HG03139 (cell line): ENCODE results near the gene CSNK1G2.

Source experiments
- ATAC-seq: cut with Tn5 transposase; IDR thresholded peaks from one replicate; pipeline ENCODE4 v1.9.1; 2021; ENCODE audit not compliant: unreplicated experiment

CSNK1G2 gene

DNA sequence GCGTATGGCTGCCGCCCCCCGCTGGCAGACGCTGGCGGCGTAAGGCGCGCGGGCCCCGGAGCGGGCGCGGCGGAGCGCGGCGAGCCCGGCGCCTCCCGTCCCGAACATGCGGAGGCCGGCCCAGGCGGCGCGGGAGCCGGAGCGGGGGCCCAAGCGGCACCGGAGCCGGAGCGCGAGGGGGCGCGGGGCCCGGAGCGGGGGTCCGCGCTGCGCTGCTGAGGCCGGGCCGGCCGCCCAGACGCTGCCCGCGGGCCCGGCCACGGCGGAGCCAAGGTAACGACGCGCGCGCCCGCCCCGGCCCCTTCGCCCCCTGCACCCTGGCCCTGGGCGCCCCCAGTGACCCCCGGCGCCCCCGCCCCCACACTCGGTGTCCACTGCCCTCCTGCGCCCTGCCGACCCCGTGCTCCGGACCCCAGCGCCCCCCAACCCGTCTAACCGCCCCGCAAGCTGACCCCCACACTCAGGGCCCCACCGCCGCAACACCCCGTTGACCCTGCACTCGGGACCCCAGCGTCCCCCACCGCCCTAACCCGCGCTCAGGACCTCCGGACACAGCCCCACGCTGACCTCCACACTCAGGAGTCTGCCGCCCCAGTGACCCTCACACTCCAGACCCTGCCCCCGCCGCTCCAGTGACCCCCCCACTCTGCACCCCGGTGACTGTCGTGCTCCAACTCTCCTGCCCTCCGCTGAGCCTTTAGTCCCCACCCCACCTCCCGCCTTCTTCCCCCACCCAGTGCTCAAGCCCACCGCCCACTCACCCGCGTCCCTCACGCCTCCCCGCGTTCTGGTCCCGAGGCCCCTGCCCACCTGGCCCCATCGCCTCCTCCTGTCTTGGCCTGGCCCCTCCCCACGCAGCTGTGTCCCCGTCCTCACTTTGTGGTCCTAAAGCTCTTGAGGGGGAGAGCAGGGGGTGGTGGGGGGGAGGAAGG, at the start of gene CSNK1G2:
TSS of gene CSNK1G2 (plus strand) at position 27 of the 932 bp plus-strand sequence. CDS start 28,601 bp downstream, outside the sequence.
- ATAC-seq, result no peak

DNA sequence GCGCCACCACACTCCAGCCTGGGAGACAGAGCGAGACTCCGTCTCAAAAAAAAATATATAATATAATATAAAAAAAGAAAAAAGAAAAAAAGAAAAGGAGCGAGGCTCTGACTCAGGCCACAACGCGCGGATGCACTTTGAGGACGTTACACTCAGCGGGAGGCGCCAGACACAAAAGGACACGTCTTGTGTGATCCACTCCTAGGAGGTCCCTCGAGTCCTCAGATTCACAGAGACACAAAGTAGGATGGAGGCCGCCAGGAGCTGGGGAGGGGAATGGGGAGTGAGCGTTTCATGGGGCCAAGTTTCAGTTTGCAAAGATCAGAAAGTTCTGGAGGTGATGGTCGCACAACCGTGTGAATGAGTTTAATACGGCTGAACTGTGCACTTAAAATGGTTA, 47.2 kb upstream of the CSNK1G2 start:
- ATAC-seq, result no peak

DNA sequence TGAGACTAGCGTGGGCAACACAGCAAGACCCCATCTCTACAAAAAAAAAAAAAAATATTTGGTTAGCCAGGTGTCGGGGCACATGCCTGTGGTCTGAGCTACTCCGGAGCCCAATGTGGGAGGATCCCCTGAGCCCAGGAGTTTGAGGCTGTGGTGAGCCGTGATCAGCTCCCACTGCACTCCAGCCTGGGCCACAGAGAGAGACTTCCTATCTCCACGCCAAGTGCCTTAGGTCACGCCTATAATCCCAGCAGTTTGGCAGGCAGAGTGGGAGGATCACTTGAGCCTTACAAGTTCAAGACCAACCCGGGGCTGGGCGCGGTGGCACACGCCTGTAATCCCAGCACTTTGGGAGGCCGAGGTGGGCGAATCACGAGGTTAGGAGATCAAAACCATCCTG, 44.5 kb upstream of the CSNK1G2 start:
- no peak for ATAC-seq

DNA sequence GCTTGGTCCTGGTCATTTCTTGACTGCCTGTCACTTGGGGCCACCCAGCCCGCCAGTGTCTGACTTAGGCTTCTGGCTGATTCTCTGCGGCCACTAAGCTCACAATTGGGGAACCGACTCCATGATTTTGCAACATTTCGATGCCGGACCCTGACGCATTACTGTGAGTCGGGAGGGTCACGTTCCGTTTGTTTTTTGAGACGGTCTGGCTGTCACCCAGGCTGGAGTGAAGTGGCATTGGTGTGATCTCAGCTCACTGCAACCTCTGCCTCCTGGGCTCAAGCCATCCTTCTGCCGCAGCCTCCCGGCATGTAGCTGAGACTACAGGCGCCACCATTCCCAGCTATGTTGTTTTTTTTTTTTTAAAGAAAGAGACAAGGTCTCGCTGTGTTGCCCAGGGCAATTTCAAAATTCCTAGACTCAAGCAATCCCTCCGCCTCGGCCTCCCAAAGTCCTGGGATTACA, 39.0 kb upstream of the CSNK1G2 start:
- ATAC-seq, result no peak

DNA sequence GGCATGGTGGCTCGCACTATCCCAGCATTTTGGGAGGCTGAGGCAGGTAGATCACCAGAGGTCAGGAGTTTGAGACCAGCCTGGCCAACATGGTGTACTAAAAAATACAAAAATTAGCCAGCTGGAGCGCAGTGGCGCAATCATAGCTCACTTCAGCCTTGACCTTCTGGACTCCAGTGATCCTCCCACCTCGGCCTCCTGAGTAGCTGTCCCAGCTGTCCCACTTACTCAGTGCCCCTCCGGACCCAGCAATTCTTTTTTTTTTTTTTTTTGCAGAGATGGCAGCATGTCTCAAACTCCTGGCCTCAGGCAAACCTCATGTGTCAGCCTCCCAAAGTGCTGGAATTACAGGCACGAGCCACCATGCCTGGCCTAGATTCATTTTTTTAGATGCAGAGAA, 38.0 kb upstream of the CSNK1G2 start:
- no peak for ATAC-seq

DNA sequence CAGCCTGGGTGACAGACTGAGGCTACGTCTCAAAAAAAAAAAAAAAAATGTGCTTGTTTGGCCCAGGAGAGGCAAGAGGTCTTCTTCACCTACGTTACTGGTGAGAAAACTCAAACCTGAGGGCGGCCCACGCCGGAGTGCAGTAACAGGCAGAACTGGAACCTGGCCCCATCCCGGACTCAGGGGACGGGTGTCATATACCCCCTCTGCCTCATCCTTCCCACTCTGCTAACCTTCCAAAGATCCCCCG, 36.2 kb upstream of the CSNK1G2 start:
- ATAC-seq, result peak; percentile 6

DNA sequence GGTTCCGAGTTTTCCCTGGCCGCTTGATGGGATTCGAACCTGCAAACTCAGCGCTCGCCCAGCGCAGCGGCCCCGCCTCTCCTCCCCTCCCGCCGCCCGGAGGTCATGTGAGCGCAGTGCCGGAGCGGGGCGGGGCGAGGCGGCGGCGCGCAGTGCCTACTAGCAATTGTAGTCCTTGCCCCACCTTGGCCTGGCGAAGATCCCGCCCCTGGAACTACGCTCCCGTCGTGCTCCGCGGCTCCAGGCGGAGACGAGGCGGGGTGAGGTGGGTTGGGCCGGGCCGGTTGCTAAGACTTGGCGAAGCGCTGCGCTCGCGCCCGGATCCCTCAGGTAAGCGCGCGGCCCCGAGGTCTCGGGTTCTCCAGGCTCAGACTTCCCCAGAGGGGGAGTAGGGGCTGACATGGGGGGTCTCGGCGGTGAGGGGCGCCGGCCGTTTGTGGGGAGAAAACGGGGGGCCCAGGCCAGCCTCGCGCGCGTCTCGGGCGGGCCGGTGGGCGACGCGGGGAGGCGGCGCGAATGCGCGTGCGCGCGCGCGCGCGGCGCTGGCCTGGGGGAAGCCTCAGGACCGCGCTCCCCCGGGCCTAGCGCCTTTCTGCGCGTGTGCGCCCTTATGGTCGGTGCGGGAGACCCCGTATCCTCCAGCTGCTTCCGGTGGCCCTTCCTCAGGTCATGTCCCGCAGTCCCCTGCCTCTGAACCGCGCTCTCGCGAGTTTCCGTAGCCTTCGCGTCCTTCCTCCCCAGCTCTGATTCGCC, 35.7 kb upstream of the CSNK1G2 start, which contains the start of the genes ADAT3 and SCAMP4:
TSS of gene ADAT3 (plus strand) at position 290 of the 753 bp plus-strand sequence. CDS start 6,649 bp downstream, outside the sequence.
TSS of gene SCAMP4 (plus strand) at position 290 of the 753 bp plus-strand sequence. CDS start 9,621 bp downstream, outside the sequence.
- peak; percentile 81 for ATAC-seq

DNA sequence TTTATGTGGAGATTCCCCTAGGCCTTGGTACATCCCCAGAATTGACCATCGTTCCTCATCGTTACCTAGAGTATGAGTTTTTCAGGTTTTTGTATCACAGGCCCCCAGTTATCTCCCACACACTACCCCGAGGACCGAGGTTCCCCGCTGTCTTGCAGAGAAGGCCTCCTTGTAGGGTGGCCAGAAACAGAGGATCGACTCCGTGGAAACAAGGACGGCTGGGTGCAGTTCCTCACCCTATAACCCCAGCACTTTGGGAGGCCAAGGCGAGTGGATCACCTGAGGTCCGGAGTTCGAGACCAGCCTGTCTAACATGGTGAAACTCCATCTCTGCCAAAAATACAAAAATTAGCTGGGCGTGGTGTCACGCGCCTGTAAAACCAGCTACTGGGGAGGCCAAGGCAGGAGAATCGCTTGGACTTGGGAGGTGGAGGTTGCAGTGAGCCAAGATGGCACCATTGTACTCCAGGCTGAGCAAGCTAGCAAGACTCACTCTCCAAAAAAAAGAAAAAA, 35.1 kb upstream of the CSNK1G2 start:
- ATAC-seq, result no peak

DNA sequence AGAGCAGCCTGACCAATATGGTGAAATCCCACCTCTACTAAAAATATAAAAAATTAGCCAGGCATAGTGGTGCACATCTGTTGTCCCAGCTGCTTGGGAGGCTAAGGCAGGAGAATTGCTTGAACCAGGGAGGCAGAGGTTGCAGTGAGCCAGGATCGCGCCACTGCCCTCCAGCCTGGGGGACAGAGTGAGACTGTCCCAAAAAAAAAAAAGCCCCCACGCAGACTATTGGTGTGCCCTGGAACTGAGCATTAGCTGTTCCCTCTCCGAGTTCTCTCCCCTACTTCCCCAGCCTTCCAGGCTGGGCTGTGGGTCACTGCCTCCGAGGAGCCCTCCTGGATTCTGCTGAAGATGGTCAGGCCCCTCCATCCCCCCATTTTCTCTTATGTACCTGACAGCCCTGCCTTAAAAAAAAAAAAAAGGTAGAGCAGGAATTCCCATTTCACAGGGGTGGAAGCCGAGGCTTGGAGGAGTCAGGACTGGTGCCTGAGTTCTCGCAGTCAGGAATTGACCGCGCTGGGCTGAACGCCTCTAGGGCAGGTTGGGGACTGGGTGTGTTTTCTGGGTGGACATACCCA, 33.9 kb upstream of the CSNK1G2 start:
- no peak for ATAC-seq

DNA sequence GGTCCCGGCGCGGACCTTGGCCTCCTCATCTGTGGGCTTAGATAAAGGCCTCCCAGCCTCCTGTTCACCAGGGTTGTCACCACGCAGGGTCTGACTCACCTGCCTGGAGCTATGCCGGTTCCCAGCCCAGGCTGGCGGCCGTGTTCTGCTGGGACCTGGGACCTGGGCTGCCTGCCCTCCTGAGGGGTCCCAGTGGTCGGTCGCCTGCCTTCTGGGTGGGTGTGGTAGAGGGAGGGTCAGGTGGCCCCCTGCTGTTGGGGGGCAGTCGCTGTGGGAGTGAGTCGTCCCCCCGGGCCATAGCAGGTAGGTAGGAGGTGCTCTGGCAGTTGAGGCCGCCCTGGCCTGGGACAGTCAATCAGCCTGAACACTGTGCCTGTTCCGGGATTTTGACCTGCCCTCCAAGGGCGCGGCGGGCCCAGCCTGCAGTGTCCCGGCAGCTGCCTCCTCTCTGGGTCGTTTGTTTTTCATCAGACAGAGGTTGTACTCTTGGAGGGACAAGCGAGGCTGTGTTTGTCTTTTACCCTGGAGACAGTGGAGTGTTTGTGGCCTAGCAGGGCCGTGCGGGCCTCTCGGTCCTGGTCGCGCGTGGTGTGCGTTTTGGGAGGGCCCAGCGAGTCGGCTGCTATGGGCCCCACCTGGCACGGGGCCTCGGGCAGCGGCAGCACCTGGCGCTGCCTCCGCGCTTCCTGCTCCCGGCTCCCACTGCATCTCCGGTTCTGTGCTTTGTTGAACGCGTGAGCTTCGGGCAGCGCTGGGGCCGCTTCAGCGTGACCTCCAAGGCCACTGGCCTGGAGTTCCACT, 33.2 kb upstream of the CSNK1G2 start:
- ATAC-seq, result no peak

DNA sequence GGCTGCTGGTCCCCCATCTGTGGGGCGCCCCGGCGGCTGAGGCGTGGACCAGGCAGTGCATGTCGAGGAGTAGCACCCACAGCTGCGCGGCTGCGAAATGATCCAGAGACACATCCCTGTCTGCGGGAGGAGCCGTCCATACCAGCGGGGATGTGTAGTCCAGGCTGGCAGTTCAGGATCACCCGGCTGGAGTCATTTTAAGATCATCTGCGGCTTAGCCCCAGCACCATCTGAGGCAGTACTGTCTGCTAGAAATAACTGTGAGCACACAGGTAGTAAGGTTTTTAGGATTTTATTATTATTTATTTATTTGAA, 32.7 kb upstream of the CSNK1G2 start:
- no peak for ATAC-seq

DNA sequence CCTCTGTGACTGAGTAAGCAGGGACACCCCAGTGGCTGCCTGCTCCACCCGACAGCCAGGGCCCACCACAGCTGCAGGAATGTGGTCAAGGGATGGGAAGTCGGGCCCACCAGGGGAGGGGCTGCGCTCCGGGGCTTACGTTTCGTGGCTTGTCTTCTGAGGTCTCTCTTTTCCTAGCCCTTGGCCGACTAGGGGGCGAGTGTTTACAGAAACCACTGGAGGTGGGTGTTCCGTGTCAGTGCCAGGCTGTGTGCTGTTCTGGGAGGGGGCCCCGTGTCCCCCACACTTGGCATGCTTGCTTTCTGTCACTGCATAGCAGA, 31.3 kb upstream of the CSNK1G2 start:
- ATAC-seq, result no peak

DNA sequence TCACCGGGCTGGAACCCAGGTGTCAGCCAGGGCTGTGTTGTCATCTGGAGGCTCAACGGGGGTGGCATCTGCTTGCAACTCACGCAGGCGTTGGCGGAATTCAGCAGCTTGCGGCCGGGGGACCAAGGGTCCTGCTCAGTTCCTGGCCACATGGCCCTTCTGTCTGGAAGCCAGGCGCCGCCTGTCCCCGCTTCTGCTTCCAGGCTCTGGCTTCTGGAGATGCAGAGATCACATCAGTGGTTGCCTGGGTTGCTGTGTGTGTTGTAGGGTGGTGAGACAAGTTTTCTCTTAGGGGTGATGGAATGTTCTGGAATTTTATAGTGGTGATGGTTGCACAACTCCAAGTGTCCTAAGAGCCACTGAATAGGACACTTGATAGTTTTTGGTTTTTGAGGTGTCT, 30.8 kb upstream of the CSNK1G2 start:
- ATAC-seq, result no peak

DNA sequence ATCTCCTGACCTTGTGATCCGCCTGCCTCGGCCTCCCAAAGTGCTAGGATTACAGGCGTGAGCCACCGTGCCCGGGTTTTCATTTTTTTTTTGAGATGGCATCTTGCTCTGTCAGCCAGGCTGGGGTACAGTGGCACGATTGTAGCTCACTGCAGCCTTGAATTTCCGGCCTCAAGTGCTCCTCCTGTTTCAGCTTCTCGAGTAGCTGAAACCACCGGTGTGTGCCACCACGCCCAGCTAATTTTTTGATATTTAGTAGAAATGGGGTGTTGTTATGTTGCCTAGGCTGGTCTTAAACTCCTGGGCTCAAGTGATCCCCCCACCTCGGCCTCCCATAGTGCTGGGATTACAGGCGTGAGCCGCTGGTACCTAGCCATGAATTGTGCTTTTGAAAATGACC, 29.9 kb upstream of the CSNK1G2 start:
- no peak for ATAC-seq

DNA sequence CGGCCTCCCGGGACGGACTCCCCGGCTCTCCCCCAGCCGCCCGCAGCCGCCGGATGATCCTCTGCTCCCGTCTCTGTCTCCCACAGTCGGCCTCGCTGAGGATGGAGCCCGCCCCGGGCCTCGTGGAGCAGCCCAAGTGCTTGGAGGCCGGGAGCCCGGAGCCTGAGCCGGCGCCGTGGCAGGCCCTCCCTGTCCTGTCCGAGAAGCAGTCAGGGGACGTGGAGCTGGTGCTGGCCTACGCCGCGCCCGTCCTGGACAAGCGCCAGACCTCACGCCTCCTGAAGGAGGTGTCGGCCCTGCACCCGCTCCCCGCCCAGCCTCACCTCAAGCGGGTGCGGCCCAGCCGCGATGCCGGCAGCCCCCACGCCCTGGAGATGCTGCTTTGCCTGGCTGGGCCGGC, 29.0 kb upstream of the CSNK1G2 start:
- no peak for ATAC-seq

DNA sequence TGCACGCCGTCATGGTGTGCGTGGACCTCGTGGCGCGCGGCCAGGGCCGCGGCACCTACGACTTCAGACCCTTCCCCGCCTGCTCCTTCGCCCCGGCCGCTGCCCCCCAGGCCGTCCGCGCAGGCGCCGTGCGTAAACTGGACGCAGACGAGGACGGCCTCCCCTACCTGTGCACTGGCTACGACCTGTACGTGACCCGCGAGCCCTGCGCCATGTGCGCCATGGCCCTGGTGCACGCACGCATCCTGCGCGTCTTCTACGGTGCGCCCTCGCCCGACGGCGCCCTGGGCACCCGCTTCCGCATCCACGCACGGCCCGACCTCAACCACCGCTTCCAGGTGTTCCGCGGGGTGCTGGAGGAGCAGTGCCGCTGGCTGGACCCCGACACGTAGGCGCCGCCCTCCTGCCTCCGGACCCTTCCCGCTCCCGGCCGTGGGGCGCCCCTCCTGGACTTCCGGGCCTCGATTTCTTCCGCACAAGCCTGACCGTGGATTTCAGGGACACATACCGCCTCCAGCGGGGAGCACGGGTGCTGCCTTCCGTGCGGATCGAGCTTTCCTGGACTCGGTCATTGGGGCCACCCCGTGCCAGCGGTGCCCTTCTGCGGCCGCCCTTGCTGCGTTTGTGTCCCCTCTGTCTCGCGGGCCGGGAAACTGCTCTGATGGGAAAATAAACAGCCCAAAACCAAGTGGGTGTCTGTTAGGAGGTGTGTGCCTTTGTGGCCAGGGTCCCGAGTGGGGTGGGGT, 28.0 kb upstream of the CSNK1G2 start:
- ATAC-seq, result no peak

DNA sequence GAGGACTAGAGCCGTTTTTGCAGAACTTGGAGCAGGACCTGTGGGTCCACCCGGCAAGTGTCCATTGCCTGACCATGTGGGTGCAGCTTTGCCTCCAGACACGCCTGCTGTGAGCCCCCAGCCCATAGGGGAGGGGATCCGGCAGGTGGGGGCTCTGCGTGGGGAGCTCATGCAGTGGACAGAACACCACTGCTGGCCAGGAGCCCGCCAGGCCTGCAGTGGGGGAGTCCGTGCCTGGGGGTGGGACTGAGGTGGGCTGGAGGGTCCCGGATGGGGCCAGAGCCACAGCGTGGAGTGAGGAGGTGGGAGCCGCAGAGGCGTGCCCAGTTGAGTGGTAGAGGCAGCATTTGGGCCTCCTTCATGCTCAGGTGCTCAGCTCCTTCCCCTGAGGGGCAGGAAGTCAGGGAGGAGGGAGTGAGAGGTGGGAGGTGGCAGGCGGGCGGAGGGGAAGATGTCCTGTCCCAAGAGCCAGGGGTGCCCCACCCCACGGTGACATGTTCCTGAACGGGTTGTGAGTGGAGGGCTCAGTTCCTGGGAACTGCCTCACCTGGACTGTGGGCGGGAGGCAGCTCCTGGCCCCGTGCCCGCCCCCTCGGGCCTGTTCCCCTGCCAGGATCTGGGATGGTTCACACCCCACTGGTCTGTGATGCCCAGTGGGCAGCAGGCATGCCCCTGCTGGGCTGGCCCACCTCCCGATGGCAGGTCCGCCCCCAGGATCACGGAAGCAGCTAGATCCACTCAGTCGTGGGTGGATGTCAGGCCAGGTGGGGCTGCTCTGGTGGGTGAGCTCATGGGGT, 27.0 kb upstream of the CSNK1G2 start:
- ATAC-seq, result no peak

DNA sequence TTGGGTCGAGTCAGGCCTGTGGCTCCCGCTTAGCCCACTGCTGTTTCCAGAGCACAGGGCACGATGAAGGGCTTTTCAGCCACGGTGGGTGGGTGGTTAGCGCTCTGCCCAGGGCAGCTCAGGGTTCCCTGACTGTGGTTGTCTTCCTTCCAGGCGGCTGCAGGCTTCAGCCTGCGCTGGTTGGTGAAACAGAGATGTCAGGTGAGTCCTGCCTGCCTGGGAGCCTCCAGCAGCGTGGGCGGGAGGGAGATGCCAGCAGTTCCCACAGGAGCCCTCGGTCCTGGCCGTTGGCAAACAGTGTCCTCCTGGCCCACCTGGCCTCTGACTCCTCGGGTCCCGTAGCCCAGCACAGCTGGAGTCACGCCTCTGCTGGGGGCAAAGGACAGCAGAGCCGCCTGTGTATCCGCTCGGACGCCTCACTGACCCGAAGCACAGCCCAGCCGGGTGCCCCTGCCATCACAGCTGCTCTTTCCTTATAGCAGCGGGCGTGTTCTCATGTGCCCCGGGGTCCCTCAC, 26.1 kb upstream of the CSNK1G2 start:
- ATAC-seq, result no peak

DNA sequence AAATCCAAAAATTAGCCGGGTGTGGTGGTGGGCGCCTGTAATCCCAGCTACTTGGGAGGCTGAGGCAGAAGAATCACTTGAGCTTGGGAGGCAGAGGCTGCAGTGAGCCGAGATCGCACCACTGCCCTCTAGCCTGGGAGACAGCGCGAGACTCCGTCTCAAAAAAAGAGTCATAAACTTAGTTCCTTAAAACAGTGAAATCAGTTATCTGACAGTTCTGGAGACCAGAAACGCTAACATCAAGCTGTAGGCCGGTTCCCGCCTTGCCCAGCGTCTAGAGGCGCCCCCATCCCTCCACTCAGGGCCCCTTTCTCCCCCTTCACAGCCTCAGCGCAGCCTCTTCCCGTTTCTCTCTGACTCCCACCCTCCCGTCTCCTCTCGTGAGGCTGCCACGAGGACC, 23.8 kb upstream of the CSNK1G2 start:
- no peak for ATAC-seq
